B cell (primary cell): Measurements from ENCODE around the gene DCUN1D4. TPM values are rescaled to one million over a fixed set of nuclear protein-coding genes. Genes with fewer than 3 reads are reported as not detected.

Source experiments
- ATAC-seq: fragments of 200-7000 bp; cut with Tn5 transposase; one replicate; pipeline ENCODE4 v1.10.0; 2021; ENCODE audit warnings: low read depth, mild to moderate bottlenecking, moderate number of reproducible peaks, moderate library complexity
- CTCF ChIA-PET: fragments of 350-600 bp; sonication (Branson Sonifier 250); formaldehyde crosslinking; loops from one replicate; lab custom pipeline; 2021; ENCODE audit warnings: antibody characterized with exemption, inconsistent platforms; lab: Charles Lee
- POLR2A ChIA-PET: fragments of 350-600 bp; sonication (Branson Sonifier 250); formaldehyde crosslinking; loops from one replicate; lab custom pipeline; 2021; ENCODE audit warnings: antibody characterized with exemption; lab: Charles Lee
- DNase-seq: peaks from one replicate; pipeline ENCODE4 v3.0.0; 2013
- H2AFZ ChIP-seq: 2 replicates; pipeline ENCODE4 v1.6.1; 2012; ENCODE audit warnings: mild to moderate bottlenecking, low read depth, low read length; ENCODE audit not compliant: insufficient read depth, poor library complexity, severe bottlenecking
- H3K27ac ChIP-seq, 2 donors: 1 replicate in 1 of 2; 2 replicates in 1 of 2; pipeline ENCODE4 v1.5.1; 2012 to 2013; ENCODE audit warnings: low read length in 2 of 2, mild to moderate bottlenecking in 2 of 2, moderate library complexity in 1 of 2
- H3K27me3 ChIP-seq, 4 experiments: fragments of 200-600 bp in 1 of 4; sonication (generic) in 1 of 4; replicated peaks in 1 of 4; 1 replicate in 2 of 4; 2 replicates in 2 of 4; pipeline versions ENCODE4 v1.6.1 to v1.7.0; 2013 to 2016; ENCODE audit warnings: low read length in 3 of 4, mild to moderate bottlenecking in 2 of 4, mixed read lengths in 1 of 4, moderate library complexity in 1 of 4; ENCODE audit not compliant: insufficient read depth in 4 of 4, control insufficient read depth in 3 of 4; ENCODE audit errors: control extremely low read depth in 1 of 4
- H3K36me3 ChIP-seq, 2 experiments: replicated peaks in 1 of 2; 1 replicate in 1 of 2; 2 replicates in 1 of 2; pipeline versions ENCODE4 v1.6.1 to v1.7.1; 2013; ENCODE audit warnings: low read length in 1 of 2; ENCODE audit not compliant: insufficient read depth in 2 of 2, control insufficient read depth in 1 of 2; ENCODE audit errors: control extremely low read depth in 1 of 2, extremely low read depth in 1 of 2
- H3K4me1 ChIP-seq, 2 donors: fragments of 200-600 bp in 1 of 2; sonication (generic) in 1 of 2; 1 replicate in 1 of 2; 2 replicates in 1 of 2; pipeline versions ENCODE4 v1.5.1 to v1.6.1; 2013 to 2017; ENCODE audit warnings: low read length in 2 of 2; ENCODE audit not compliant: control insufficient read depth in 2 of 2, insufficient read depth in 2 of 2
- H3K4me2 ChIP-seq: replicated peaks from 2 replicates; pipeline ENCODE3; 2012; ENCODE audit warnings: mild to moderate bottlenecking, low read depth, low read length; ENCODE audit not compliant: poor library complexity, severe bottlenecking
- H3K4me3 ChIP-seq, 5 experiments: fragments of 200-600 bp in 1 of 5; sonication (generic) in 1 of 5; 1 replicate in 3 of 5; 2 replicates in 2 of 5; pipeline versions ENCODE4 v1.5.1 to v1.7.0; 2011 to 2016; ENCODE audit warnings: low read length in 4 of 5, mild to moderate bottlenecking in 4 of 5, low read depth in 2 of 5, control low read depth in 1 of 5, moderate library complexity in 1 of 5; ENCODE audit not compliant: insufficient read depth in 1 of 5; ENCODE audit errors: control extremely low read depth in 1 of 5, extremely low read depth in 1 of 5
- H3K79me2 ChIP-seq: fragments of 200-600 bp; sonication (generic); one replicate; pipeline ENCODE4 v1.6.0; 2016; ENCODE audit warnings: low read length; ENCODE audit not compliant: control insufficient read depth, insufficient read depth
- H3K9ac ChIP-seq: fragments of 200-600 bp; sonication (generic); 2 replicates; pipeline ENCODE4 v1.6.1; 2017; ENCODE audit warnings: mild to moderate bottlenecking, low read length, moderate library complexity
- H3K9me3 ChIP-seq, 3 donors: one replicate each; pipeline versions ENCODE4 v1.6.1 to v1.7.1; 2013; ENCODE audit warnings: low read length in 2 of 3; ENCODE audit not compliant: control insufficient read depth in 2 of 3, insufficient read depth in 1 of 3; ENCODE audit errors: control extremely low read depth in 1 of 3
- H4K20me1 ChIP-seq: 2 replicates; pipeline ENCODE4 v1.6.0; 2012; ENCODE audit warnings: mild to moderate bottlenecking, low read length; ENCODE audit not compliant: insufficient read depth, control insufficient read depth, poor library complexity, severe bottlenecking
- H3K27ac Mint-ChIP-seq: one replicate; pipeline ENCODE4 v1.8.0; 2021; ENCODE audit warnings: mixed read lengths
- H3K27me3 Mint-ChIP-seq: one replicate; pipeline ENCODE4 v1.8.0; 2021; ENCODE audit warnings: mixed read lengths
- H3K4me1 Mint-ChIP-seq: one replicate; pipeline ENCODE4 v1.8.0; 2021; ENCODE audit warnings: mixed read lengths
- H3K4me3 Mint-ChIP-seq: one replicate; pipeline ENCODE4 v1.8.0; 2021; ENCODE audit warnings: mixed read lengths
- H3K9me3 Mint-ChIP-seq: one replicate; pipeline ENCODE4 v1.8.0; 2022; ENCODE audit warnings: mixed read lengths; ENCODE audit not compliant: insufficient read depth
- CTCF ChIP-seq: fragments of 200-600 bp; IDR thresholded peaks from one replicate; pipeline ENCODE4 v1.8.0; 2022; ENCODE audit warnings: antibody characterized with exemption, mild to moderate bottlenecking
- EZH2 ChIP-seq: IDR thresholded peaks from 2 replicates; pipeline ENCODE4 v1.6.1; 2012; ENCODE audit warnings: borderline replicate concordance, low read depth, mild to moderate bottlenecking, moderate library complexity, low read length; ENCODE audit not compliant: insufficient read depth, poor library complexity, severe bottlenecking
- WGBS: methylation state at CpG from one replicate; pipeline ENCODE4 v1.1.5; 2013; ENCODE audit warnings: missing lambda C conversion rate; ENCODE audit not compliant: insufficient coverage; 5-methylcytosine and 5-hydroxymethylcytosine counted together
- intact Hi-C: fragments of 100-400 bp; cut with micrococcal nuclease; formaldehyde crosslinking; loops from one replicate; pipeline ENCODE4 v1.10.0; 2022
- polyA plus RNA-seq: library from polyadenylated mRNA; depleted of rRNA; stranded (reverse); fragments of >200 nt; gene quantifications from 2 replicates; pipeline ENCODE4 v1.2.3, GENCODE V29; 2012
- total RNA-seq, 2 donors: library from RNA; stranded (reverse); fragments of 120-200 nt in 1 of 2; gene quantifications; 1 replicate in 1 of 2; 2 replicates in 1 of 2; pipeline versions ENCODE4 v1.2.3 to v1.2.4, GENCODE V29; 2013 to 2022

The DCUN1D4 gene
- total and polyA plus RNA-seq, 2 donors (not counting 1 experiment from before 2014, with no cell fraction given): 15.1 to 39.7 TPM

- Mint-ChIP-seq H3K27ac (no peak overlapping the region), H3K27me3 (no peaks in the 10 kb centered on the region), H3K4me1 (peaks cover 28% of the 10 kb centered on the region), H3K9me3 (no peaks in the 10 kb centered on the region), H3K4me3 (no peak overlapping the region)
- no peak overlapping the region for H3K9ac ChIP-seq
- ATAC-seq (no peak), DNase-seq (no peak)
- no peaks in the 10 kb centered on the region for H3K27me3 ChIP-seq
- H3K4me2 ChIP-seq: no peak overlapping the region
- H3K79me2 ChIP-seq: peaks cover 38% of the 10 kb centered on the region
- peaks cover 6 to 7% of the 10 kb centered on the region in 2 donors for H3K4me1 ChIP-seq
- H3K9me3 ChIP-seq: peaks cover 0 to 5% (median 2%) of the 10 kb centered on the region in 3 donors
- intact Hi-C loops: no loop called here
- ChIA-PET CTCF (interaction anchor here (0.7 kb wide), 1 partner anchor 36 kb away, joined by 3 read pairs; no protein-coding TSS in a partner anchor), POLR2A (no interaction called here)
- TF ChIP-seq CTCF (no peak), EZH2 (no peak)
- no peak overlapping the region for H3K27ac ChIP-seq
- H2AFZ ChIP-seq: no peak overlapping the region
- peaks cover 27% of the 10 kb centered on the region for H4K20me1 ChIP-seq
- 85% methylated on average over 4 of the region's 5 CpGs for WGBS
- peaks cover 0 to 5% of the 10 kb centered on the region in 2 experiments for H3K36me3 ChIP-seq
- H3K4me3 ChIP-seq: no peak overlapping the region
Measured at GRCh38 chr4:51849430-51849829, 6.5 kb downstream of the DCUN1D4 start.

- no peaks in the 10 kb centered on the region for H3K9me3 Mint-ChIP-seq
- H3K4me3 Mint-ChIP-seq: no peak overlapping the region
- H3K79me2 ChIP-seq: peaks cover 43% of the 10 kb centered on the region
- peaks cover 0 to 5% of the 10 kb centered on the region in 2 experiments for H3K36me3 ChIP-seq
- POLR2A ChIA-PET: no interaction called here
- no peak overlapping the region for H3K27ac ChIP-seq
- DNase-seq (no peak), ATAC-seq (no peak)
- CTCF ChIA-PET: no interaction called here
- H3K4me2 ChIP-seq: no peak overlapping the region
- peaks cover 32% of the 10 kb centered on the region for H4K20me1 ChIP-seq
- H2AFZ ChIP-seq: no peak overlapping the region
- TF ChIP-seq CTCF (no peak), EZH2 (no peak)
- no peak overlapping the region for H3K9ac ChIP-seq
- 100% methylated on average over 4 of the region's 4 CpGs for WGBS
- H3K4me1 Mint-ChIP-seq: peaks cover 29% of the 10 kb centered on the region
- H3K9me3 ChIP-seq: no peaks in the 10 kb centered on the region
- no peaks in the 10 kb centered on the region for H3K27me3 Mint-ChIP-seq
- peaks cover under 1 to 2% of the 10 kb centered on the region in 2 donors for H3K4me1 ChIP-seq
- no peak overlapping the region for H3K27ac Mint-ChIP-seq
- no peak overlapping the region for H3K4me3 ChIP-seq
- H3K27me3 ChIP-seq: no peaks in the 10 kb centered on the region
- intact Hi-C loops: no loop called here
Measured at GRCh38 chr4:51850294-51850693, 7.3 kb downstream of the DCUN1D4 start.
